Pons (tissue), 1 donor: ENCODE measurements around the gene PRKAR1B.
"Not testable (repeated sequence)": the region's sequence is repeated elsewhere in the genome, so short reads cannot be mapped to it uniquely, and the experiment has no call there.

Source experiments
- DNase-seq: peaks from one replicate; pipeline ENCODE4 v3.0.0-alpha.2; 2016; ENCODE audit warnings: low spot score

The PRKAR1B gene

DNA sequence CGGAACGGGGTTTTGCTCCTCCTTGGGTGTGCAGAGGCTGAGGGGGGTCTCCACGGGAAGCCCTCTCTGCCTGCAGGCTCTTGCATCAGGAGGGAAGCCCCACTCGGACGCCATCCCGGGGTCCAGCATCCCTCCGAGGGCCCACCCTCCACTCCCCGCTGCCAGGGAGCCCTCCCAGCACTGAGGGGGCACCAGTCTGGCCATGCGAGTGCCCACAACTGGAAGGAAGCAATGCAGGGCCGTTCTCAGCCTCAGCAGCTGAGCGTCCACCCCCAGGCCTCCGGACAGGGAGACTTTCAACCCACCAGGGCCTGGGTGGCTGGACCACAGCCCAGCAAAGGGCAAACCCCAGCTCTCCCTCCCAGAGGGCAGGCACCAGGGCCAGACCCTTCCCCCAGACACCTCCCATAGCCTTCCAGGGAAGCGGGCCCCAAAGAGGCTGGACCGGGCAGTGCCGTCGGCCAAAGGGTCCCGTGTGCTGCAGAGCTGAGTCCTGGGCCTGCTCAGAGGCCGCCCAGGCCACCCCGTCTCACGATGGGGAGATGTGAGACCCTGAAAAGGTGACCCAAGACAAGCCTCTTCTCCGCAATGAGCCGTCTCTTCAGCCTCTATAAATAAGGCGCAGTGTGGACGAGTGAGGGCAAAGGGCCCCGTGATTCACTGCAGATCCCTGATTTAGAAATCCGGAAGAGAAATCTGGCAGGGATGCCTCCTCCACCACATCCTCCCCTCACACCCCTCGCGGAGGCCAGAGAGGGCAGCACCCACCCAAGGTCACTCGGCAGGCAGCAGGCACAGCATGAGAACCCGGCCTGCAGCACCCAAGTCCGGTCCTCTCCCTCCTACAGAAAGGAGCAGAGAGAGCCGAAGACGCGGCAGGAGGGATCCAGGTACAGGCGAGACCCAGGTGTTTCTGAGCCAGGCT is 82.4 kb downstream of the PRKAR1B start:
- DNase-seq = no peak

DNA sequence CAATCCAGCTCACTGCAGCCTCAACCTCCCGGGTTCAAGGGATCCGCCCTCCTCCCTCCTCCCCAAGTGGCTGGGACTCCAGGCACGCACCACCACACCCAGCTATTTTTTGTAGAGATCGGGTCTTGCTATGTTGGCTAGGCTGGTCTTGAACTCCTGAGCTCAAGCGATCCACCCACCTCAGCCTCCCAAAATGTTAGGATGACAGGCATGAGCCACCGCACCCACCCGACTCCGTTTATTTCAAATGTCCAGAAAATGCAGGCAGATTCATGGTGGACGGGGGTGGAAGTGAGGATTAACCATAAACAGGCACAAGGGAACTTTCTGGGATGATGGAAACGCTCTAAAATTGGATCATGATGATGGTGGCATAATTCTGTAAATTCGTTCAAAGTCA is 85.1 kb downstream of the PRKAR1B start:
- DNase-seq = no peak

DNA sequence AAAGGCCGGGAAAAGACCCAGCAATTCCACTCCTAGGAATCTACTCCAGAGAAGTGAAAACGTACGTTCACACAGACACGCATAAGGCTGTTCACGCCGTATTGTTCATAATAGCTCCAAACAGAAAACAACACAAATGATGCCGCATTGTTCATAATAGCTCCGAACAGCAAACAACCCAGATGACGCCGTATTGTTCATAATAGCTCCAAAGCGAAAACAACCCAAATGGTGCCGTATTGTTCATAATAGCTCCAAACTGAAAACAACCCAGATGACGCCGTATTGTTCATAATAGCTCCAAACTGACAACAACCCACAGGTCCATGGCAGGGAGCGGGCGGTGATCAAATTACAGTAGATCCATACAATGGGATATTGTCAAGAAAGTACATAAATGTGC is 85.8 kb downstream of the PRKAR1B start:
- no peak for DNase-seq

DNA sequence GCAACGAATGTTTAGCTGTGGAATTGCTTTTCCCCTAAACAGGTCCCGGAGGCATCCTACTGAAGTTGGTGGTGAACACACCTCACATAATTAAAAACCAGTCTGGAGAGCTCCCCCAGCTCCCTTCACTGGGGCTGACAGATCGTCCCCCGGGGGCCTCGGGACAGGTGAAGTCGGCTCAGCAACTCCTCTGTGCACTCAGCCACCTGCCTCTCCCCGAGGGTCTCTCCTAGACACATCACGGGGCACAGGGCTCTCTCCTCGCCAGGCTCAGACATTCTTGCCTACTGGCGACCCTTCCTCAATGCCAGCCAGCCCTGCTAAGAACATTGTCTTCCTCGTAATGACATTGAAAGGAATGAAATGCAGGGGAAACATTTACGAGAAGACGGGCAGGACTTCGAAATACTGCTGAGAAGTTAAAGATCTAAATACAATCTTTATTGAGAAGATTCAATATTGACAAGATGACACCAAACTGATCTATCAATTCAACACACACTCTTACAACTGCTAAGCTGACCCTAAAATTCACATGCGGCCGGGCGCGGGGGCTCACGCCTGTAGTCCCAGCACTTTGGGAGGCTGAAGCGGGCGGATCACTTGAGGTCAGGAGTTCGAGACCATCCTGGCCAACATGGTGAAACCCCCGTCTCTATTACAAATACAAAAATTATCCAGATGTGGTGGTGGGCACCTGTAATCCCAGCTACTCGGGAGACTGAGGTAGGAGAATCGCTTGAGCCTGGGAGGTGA is 88.6 kb downstream of the PRKAR1B start:
- no peak for DNase-seq

DNA sequence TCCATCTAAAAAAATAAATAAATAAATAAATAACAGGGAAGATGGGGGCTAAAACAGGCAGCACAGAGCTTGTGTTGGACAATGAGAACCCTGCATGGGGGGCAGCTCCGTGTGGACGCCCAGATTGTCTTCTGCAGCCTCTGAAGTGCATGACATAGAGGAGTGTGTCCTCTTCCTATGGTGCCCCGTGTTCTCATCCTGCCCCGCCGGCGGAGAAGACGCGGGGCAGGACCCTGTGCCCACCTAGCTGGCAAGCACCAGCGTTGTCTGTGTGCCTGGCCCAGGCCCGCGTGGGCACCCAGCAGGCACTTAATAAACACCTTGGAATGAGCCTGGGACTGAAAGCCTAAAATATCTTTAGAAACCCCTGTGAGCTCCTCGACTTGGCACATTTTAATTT is 89.3 kb downstream of the PRKAR1B start:
- DNase-seq = no peak

DNA sequence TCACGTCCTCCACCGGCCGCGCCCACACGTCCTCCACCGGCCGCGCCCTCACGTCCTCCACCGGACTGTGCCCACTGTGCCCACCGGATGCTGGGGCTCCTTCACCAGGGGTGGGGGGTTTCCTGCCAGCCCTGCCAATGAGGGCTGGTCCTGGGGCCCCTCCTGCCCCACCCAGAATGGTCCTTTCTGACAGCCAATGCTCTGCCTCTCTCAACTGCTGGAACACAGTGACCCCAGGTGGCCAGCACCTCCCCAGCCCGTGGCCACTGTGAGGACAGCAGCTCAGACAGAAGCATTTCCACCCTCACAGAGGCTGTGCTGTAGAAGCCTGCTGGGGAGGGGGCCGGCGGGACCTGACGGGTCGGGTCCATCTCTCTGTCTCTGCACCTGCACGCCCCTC is 90.7 kb downstream of the PRKAR1B start:
- peak; percentile 48 for DNase-seq

DNA sequence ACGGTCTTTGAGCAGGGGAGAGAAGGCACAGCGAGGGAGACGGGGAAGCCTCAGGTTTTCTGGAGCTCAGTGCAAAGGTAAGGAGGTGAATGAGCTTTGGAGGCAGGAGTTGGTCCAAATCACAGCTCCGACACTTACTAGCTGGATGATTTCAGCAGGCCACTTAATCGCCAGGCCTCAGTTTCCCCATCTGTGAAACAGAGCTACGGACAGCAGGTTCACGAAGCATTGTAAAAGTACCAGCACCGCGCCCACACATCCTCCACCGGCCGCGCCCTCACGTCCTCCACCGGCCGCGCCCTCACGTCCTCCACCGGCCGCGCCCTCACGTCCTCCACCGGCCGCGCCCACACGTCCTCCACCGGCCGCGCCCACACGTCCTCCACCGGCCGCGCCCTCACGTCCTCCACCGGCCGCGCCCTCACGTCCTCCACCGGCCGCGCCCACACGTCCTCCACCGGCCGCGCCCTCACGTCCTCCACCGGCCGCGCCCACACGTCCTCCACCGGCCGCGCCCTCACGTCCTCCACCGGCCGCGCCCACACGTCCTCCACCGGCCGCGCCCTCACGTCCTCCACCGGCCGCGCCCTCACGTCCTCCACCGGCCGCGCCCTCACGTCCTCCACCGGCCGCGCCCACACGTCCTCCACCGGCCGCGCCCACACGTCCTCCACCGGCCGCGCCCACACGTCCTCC is 91.2 kb downstream of the PRKAR1B start:
- DNase-seq = not testable (repeated sequence)

DNA sequence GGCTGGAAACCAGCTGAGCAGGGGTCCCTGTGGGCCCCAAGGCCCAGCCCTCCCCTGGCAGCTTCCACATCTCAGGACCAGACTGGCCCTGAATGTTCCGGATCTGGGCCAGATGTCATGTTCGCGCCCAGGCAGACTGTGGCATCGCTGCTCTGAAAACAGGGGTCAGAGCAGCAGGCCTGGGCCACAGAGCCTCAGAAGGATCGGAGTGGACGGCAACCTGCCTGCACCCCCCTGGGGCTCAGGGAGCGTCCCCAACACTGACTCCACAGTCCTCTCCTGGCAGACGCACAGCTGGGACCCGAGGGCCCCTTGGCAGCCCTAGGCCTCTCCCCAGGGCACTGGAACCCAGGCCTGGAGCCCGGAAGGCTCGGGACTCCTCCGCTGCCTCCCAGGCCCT is 91.9 kb downstream of the PRKAR1B start:
- DNase-seq = no peak

DNA sequence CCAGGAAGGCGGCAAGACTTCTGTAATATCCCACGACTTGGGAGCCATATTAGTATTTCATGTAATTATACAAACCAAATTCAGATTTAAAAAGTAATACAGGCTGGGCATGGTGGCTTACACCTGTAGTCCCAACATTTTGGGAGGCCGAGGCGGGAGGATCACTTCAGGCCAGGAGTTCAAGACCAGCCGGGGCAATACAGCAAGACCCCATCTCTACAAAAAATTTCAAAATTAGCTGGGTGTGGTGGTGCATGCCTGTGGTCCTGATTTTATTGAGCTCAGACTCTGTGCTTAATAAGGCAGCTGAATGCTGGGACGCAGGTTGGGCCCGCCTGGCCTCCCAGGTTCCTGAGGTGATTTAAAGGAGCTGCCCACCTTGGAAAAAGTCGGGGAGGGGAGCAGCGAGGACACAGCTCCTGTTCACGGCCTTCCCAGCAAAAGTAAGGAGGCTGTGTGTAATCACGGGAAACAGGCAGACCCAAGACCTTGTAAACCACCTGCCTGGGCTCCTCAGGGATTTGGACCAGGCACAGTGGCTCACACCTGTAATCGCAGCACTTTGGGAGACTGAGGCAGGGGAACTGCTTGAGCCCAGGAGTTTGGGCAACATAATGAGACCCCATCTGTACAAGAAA is 93.6 kb downstream of the PRKAR1B start:
- DNase-seq = no peak

DNA sequence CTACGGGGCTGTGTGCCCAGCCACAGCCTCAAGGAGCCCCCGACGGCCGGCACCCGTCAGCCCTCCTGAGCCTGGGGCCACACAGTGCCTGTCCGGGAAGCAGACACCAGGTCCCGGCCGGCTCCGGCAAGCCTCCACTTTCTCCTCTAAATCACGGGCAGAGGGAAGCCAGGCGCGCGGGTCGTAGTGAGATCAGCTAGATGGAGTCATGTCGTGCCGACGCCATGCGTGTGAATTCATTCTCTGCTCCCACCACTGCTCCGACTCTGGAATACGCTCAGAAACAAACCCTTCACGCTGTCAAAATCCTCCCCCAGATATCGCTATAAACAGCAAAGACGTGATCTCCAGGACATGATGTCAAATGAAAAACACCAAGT is 94.3 kb downstream of the PRKAR1B start:
- no peak for DNase-seq

DNA sequence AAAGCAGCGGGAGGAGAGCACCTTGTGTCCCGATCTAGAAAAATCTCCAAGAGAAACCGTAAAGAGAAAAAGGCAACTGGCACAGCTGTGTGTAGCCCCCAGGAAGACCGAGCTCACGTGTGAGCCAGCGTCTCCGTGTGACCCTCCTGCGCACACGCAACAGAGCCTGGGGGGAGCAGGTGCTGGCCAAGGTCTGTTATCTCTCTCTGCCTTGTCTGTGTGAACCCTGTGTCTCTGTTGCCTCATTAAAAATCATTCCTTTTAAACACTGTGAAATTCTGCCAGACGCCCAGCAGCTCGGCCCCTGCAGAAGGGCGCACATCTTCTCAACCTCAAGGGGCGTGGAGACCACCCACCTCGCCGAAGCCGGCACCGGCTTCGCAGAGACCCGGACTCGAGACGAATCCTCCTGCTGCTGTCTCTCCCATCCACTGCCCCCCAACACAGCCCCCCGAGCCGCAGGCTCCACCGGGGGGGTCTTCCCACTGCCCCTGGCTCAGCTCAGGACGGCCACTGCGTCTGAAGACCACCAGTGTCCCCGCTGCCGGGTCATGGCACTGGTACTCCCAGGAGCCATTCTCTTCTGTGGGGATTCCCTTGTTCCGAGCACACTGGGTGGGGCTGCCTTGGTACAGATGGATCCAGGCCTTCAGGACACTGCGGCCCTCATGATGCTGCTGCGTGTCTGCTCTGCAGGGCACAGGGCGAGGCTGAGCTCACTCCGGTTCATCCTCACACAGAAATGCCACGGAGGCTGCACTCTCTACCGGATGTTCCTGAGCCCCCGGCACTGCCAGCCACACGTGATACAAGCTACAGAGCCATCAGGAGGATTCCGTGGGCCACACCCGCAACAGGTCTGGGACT is 94.9 kb downstream of the PRKAR1B start:
- DNase-seq = no peak

DNA sequence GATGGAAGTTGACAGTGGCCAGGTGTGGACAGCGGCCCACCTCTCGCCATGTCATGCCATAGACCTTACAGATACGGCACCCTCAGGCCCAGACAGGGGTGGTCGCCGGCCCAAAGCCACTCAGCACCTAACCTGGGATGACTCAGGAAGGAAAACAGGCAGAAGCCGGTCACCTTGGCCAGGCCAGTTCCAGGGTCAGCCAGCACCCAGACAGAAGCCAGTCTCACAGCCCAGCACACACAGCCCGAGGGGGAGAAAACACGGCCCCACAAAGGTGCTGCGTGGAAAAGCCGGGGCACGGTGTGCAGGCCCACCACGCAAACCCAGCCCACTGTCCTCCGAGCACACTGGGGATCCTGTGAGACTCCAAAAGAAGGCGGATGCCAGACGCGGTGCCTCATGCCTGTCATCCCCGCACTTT is 95.8 kb downstream of the PRKAR1B start:
- DNase-seq = no peak

DNA sequence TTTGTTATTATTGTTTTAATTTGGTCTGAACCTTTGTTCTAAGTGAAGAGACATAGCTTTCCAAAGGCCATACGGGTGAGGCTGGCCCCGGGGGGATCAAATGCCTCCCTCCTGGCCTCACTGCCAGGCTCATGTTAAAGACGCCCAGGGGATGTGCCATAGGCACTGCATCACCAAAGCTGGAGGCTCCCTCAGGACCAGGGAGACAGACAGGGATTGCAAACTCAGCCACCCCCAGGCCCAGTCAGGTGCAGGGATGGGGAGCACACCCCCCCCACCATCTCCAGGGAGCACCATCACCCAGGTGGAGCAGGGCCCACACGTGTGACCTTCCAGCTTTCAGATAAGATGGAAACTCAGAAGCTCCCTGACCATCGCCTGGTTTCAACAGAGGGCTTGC is 96.5 kb downstream of the PRKAR1B start:
- DNase-seq = no peak

DNA sequence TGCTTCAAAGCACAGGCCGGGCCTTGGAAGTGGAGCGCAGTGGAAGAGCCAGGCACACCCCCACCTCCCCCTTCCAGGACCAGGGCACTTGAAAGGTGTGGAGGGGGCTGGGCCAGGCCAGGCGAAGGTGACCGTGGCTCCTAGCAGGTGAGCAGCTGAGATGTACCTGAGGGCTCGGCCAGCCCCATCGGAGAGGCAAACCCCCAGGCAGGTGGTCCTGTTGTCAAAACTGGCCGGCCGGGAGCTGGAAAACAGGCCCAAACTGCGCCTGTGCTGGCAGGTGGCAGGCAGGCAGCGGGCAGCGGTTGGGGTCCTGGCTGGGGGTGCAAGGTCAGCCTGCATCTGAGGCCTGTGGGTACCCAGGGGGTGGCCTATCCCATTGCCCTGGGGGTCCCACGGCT is 97.0 kb downstream of the PRKAR1B start:
- no peak for DNase-seq

DNA sequence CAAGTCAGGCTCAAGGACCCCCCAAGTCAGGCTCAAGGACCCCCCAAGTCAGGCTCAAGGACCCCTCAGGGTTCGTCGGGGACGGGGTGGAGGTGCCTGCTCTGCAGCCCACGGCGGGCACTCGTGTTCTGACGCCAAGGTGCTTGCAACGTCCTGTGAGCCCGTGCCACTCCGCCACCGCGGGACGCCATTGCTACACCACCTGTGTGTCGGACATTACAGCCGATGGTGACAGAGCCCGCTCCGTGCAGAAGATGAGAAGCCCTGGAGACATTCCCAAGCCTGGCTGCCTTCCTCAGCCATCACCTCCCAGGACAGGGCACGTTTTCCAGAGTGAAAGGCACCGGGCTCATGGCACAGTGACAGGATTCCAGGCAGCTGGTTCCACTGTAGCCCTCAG is 98.3 kb downstream of the PRKAR1B start:
- no peak for DNase-seq

DNA sequence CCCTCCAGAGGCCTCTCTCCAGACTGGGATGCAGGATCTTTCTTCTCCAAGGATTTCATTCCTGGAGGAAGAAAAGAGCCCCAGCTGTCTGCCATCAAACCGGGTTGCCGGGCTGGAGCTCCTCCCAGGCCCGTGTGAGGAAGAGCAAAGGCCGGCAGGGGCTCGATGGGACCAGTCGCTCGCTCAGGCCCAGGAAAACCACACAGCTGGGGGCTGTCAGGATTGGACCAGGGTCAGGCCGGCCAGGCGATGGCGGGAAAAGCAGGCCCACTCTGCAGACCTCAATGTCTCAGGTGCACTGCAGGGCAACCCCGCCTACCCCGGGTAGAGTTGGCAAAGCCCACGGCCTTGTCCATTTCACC is 98.7 kb downstream of the PRKAR1B start:
- no peak for DNase-seq

DNA sequence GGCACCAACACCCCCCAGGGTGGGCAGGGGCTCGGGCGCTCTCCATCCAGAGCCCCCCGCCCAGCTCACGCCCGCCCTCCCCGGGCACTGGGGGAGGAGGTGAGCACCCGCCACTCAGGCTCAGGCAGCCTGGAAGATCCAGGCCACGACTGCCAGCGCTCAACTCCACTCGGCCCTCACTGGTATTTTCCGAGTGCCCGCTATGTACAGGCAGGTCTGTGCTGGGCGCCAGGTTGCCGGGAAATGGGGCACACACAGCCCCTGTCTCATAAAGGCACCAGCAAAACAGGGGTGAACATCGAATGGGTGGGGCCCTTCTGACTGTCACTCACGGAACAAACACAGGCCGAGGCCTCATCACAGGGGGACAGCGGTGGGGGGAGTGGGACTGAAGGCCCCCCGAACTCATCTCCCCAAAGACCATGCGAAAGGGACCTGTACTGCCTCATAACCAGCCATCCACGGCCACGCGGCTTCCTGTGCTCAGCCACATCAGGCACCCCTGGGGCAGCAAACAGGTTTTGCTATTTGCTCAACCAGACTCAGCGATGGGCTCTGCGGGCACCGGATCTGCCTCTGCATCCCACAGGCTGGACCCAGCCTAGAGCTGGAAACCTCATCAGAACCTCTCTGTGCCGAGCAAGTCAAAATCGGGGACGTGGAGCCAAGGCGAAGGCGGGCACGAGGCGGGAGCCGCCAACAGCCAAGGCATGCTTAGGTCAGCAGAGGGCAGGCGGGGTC is 99.2 kb downstream of the PRKAR1B start:
- no peak for DNase-seq

DNA sequence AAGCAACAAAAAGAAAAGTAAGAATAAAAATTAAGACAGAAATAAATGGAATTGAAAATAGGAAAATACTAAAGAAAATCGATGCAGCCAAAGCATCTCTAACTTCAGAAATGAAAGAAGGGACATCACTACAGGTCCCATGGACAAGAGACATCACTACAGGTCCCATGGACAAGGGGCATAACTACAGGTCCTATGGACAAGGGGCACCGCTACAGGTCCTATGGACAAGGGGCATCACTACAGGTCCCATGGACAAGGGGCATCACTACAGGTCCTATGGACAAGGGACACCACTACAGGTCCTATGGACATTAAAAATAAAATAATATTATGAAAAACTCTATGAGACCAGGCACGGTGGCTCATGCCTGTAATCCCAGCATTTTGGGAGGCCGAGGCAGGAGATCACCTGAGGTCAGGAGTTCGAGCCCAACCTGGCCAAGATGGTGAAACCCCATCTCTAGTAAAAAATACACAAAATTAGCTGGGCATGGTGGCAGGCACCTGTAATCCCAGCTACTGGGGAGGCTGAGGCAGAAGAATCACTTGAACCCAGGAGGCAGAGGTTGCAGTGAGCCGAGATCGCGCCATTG is 101.6 kb downstream of the PRKAR1B start:
- DNase-seq = no peak

DNA sequence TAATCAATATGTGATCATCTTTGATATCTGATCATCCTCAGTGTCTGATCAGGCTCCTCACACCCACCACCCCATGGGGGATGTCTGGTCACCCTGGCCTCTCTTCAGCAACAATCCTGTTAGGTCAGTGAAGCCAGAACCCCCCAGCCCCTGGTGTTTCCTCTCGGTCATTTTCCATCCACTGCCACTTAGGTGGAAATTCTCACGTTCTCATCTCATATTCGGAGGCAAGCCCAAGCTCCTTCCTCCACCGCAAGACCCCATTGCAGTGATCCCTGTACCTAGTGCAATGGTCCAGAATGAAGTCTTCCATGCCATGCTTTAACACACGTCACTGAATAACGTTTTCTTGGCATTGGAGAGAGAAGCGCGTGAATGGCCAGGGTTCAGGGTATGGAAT is 103.6 kb downstream of the PRKAR1B start:
- DNase-seq = no peak

DNA sequence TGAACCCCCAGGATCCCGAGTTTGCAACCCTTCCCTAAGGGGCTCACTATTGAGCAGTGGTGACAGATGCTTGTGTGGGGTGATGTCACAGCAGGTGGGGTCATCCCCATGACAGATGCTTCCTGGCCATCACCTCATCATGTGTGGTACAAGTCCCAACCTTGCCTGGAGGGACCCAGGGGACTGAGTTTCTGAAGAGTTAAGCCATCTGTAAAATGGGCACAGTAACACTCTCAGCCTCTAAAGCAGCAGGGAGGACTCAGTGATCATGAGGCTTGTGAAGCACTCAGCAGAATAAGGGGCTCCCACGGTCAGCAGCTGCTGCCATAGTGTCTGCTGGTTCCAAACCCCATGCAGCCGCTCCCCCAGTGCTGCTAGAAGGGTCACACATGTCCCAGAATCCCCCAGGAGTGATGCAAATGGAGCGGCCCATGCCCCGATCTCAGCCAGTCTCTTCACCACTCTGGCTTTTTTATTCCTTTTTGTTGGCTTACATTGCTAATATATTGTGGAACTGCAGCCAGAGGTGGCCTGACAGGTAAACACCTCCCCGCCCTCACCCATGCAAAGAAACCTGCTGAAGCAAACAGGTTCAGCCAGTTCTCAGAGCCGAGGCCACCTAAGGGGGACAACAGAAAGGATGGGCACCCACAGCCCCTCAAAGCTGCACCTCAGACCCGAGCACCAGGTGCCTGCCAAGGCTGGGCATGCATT is 105.4 kb downstream of the PRKAR1B start:
- DNase-seq = no peak
